HG02759 (cell line): ENCODE results near the gene IFNK.
A peak's percentile ranks its signal among the peaks of the same experiment; 100 is the strongest.

Experiments used
- ATAC-seq: cut with Tn5 transposase; IDR thresholded peaks from one replicate; pipeline ENCODE4 v1.9.1; 2021; ENCODE audit warnings: mild to moderate bottlenecking, moderate library complexity; ENCODE audit not compliant: unreplicated experiment

Gene IFNK

GRCh38 chr9:27510780-27511179 lies 13.3 kb upstream of the IFNK start:
- no peak for ATAC-seq

- no peak for ATAC-seq
These were observed 12.3 kb upstream of the IFNK start for GRCh38 chr9:27511771-27512170.

GRCh38 chr9:27514551-27514950 lies 9.5 kb upstream of the IFNK start:
- ATAC-seq: no peak

- no peak for ATAC-seq
These were observed 6.1 kb upstream of the IFNK start for GRCh38 chr9:27518006-27518405.

- no peak for ATAC-seq
These were observed 5.3 kb upstream of the IFNK start for GRCh38 chr9:27518809-27519208.

GRCh38 chr9:27519466-27520465 lies 4.3 kb upstream of the IFNK start:
- ATAC-seq: no peak

GRCh38 chr9:27520986-27521385 lies 3.1 kb upstream of the IFNK start:
- ATAC-seq: no peak

- ATAC-seq: no peak
These were observed 949 bp upstream of the IFNK start for GRCh38 chr9:27523141-27523540.

GRCh38 chr9:27527702-27528075 lies 3.6 kb downstream of the IFNK start:
- no peak for ATAC-seq

GRCh38 chr9:27528076-27528885 lies 4.2 kb downstream of the IFNK start:
- ATAC-seq: peak; percentile 60

- ATAC-seq: peak; percentile 51
These were observed 4.8 kb downstream of the IFNK start for GRCh38 chr9:27528886-27529315.

- peak; percentile 72 for ATAC-seq
These were observed 5.5 kb downstream of the IFNK start, which contains the start of gene MOB3B for GRCh38 chr9:27529316-27530278. Gene MOB3B, minus strand, starts transcription at chr9:27529814. Its CDS starts 74,264 bp downstream, at chr9:27455550.

- no peak for ATAC-seq
These were observed 7.0 kb downstream of the IFNK start for GRCh38 chr9:27530915-27531755.

GRCh38 chr9:27532046-27532445 lies 8.0 kb downstream of the IFNK start:
- ATAC-seq: no peak

- ATAC-seq: no peak
These were observed 9.2 kb downstream of the IFNK start for GRCh38 chr9:27533311-27533710.

GRCh38 chr9:27534131-27534530 lies 10.0 kb downstream of the IFNK start:
- no peak for ATAC-seq

GRCh38 chr9:27534658-27535209 lies 10.6 kb downstream of the IFNK start:
- no peak for ATAC-seq

GRCh38 chr9:27535701-27536118 lies 11.6 kb downstream of the IFNK start:
- no peak for ATAC-seq

- ATAC-seq: no peak
These were observed 12.1 kb downstream of the IFNK start for GRCh38 chr9:27536168-27536567.
